Activated CD8-positive, alpha-beta T cell treated with anti-CD3 and anti-CD28 coated beads for 36 hours (primary cell): ENCODE results near the gene GSG1. TPM values are rescaled to one million over a fixed set of nuclear protein-coding genes. Genes with fewer than 3 reads are reported as not detected.

Experiments
- ATAC-seq: fragments of 200-7000 bp; cut with Tn5 transposase; one replicate; pipeline ENCODE4 v1.10.0; 2021; ENCODE audit warnings: mild to moderate bottlenecking, moderate library complexity
- CTCF ChIA-PET: fragments of 350-600 bp; sonication (Branson Sonifier 250); formaldehyde crosslinking; loops from one replicate; lab custom pipeline; 2021; ENCODE audit warnings: antibody characterized with exemption; lab: Charles Lee
- POLR2A ChIA-PET: fragments of 350-600 bp; sonication (Branson Sonifier 250); formaldehyde crosslinking; loops from one replicate; lab custom pipeline; 2021; ENCODE audit warnings: antibody characterized with exemption; lab: Charles Lee
- DNase-seq: peaks from one replicate; pipeline ENCODE4 v3.0.0-alpha.2; 2020
- H3K27ac Mint-ChIP-seq: one replicate; pipeline ENCODE4 v1.8.0; 2021; ENCODE audit warnings: mild to moderate bottlenecking, mixed read lengths
- H3K27me3 Mint-ChIP-seq: one replicate; pipeline ENCODE4 v1.8.0; 2021; ENCODE audit warnings: mixed read lengths
- H3K36me3 Mint-ChIP-seq: one replicate; pipeline ENCODE4 v1.8.0; 2021; ENCODE audit warnings: low read depth, mixed read lengths
- H3K4me1 Mint-ChIP-seq: one replicate; pipeline ENCODE4 v1.8.0; 2021; ENCODE audit warnings: low read depth, mixed read lengths
- H3K4me3 Mint-ChIP-seq: one replicate; pipeline ENCODE4 v1.8.0; 2021; ENCODE audit warnings: mild to moderate bottlenecking, moderate library complexity, mixed read lengths
- H3K9me3 Mint-ChIP-seq: one replicate; pipeline ENCODE4 v1.8.0; 2021; ENCODE audit warnings: mixed read lengths
- CTCF ChIP-seq: fragments of 200-600 bp; IDR thresholded peaks from one replicate; pipeline ENCODE4 v1.8.0; 2022; ENCODE audit warnings: antibody characterized with exemption, mild to moderate bottlenecking
- intact Hi-C: fragments of 100-400 bp; cut with micrococcal nuclease; formaldehyde crosslinking; loops from one replicate; pipeline ENCODE4 v1.10.0; 2022
- total RNA-seq, 2 experiments: library from RNA; stranded (reverse); gene quantifications; one replicate each; pipeline ENCODE4 v1.2.3, GENCODE V29; 2021

The GSG1 gene
- total RNA-seq, 2 experiments from 2014 or later, result not detected

- no peak for TF ChIP-seq CTCF
- DNase-seq (no peak), ATAC-seq (no peak)
- peaks cover 20% of the 10 kb centered on the region for H3K36me3 Mint-ChIP-seq
- intact Hi-C loops, result no loop called here
- no peaks in the 10 kb centered on the region for H3K9me3 Mint-ChIP-seq
- no peaks in the 10 kb centered on the region for H3K27me3 Mint-ChIP-seq
- no peaks in the 10 kb centered on the region for H3K4me1 Mint-ChIP-seq
- H3K4me3 Mint-ChIP-seq, result no peak overlapping the region
- CTCF ChIA-PET, result interaction anchor here (1.1 to 1.5 kb wide), 4 partner anchors 9 to 238 kb away, joined by 3 to 5 read pairs (median 4); no protein-coding TSS in a partner anchor
- POLR2A ChIA-PET, result interaction anchor here (0.7 kb wide), 1 partner anchor 223 kb away, joined by 3 read pairs; no protein-coding TSS in a partner anchor
- no peak overlapping the region for H3K27ac Mint-ChIP-seq
These were observed 28.9 kb downstream of the GSG1 start for GRCh38 chr12:13074396-13075117.

GRCh38 chr12:13073173-13073572, 30.3 kb downstream of the GSG1 start:
- H3K27me3 Mint-ChIP-seq, result no peaks in the 10 kb centered on the region
- no peaks in the 10 kb centered on the region for H3K9me3 Mint-ChIP-seq
- H3K4me1 Mint-ChIP-seq, result no peaks in the 10 kb centered on the region
- CTCF ChIA-PET, result interaction anchor here (1.1 to 1.4 kb wide), 3 partner anchors 8 to 236 kb away, joined by 3 to 5 read pairs (median 4); no protein-coding TSS in a partner anchor
- no peak overlapping the region for H3K4me3 Mint-ChIP-seq
- POLR2A ChIA-PET, result no interaction called here
- H3K27ac Mint-ChIP-seq, result no peak overlapping the region
- H3K36me3 Mint-ChIP-seq, result peaks cover 15% of the 10 kb centered on the region
- ATAC-seq, result no peak
- no peak for DNase-seq
- intact Hi-C loops, result no loop called here
- TF ChIP-seq CTCF, result no peak

- intact Hi-C loops, result no loop called here
- ATAC-seq (no peak), DNase-seq (no peak)
- CTCF ChIA-PET, result no interaction called here
- Mint-ChIP-seq H3K27ac (no peak overlapping the region), H3K27me3 (no peaks in the 10 kb centered on the region), H3K9me3 (no peaks in the 10 kb centered on the region), H3K4me1 (no peaks in the 10 kb centered on the region), H3K4me3 (no peak overlapping the region), H3K36me3 (peaks cover 21% of the 10 kb centered on the region)
- POLR2A ChIA-PET, result no interaction called here
- TF ChIP-seq CTCF, result no peak
These were observed 31.9 kb downstream of the GSG1 start for GRCh38 chr12:13071305-13072280.

- ATAC-seq, result no peak
- Mint-ChIP-seq H3K27me3 (no peaks in the 10 kb centered on the region), H3K27ac (no peak overlapping the region), H3K4me1 (no peaks in the 10 kb centered on the region), H3K9me3 (no peaks in the 10 kb centered on the region), H3K4me3 (no peak overlapping the region), H3K36me3 (peaks cover 13% of the 10 kb centered on the region)
- POLR2A ChIA-PET, result no interaction called here
- CTCF ChIA-PET, result no interaction called here
- intact Hi-C loops, result no loop called here
- no peak for DNase-seq
- TF ChIP-seq CTCF, result no peak
These were observed 34.1 kb downstream of the GSG1 start for GRCh38 chr12:13069380-13069779.
